H9 (cell line): ENCODE results near the gene KCNC2. TPM values are rescaled to one million over a fixed set of nuclear protein-coding genes. Genes with fewer than 3 reads are reported as not detected.

ENCODE experiments used
- DNase-seq: peaks from one replicate; pipeline ENCODE4 v3.0.0-alpha.2; 2017
- H2AFZ ChIP-seq: one replicate; pipeline ENCODE4 v1.6.1; 2013; ENCODE audit warnings: mild to moderate bottlenecking, low read length, control low read depth, moderate library complexity
- H2AK5ac ChIP-seq: 2 replicates; pipeline ENCODE4 v1.6.1; 2013; ENCODE audit warnings: low read length, control low read depth, mixed read lengths; ENCODE audit not compliant: insufficient read length
- H2BK120ac ChIP-seq: one replicate; pipeline ENCODE4 v1.6.1; 2013; ENCODE audit warnings: low read depth, mild to moderate bottlenecking, low read length, control low read depth, inconsistent platforms; ENCODE audit not compliant: poor library complexity, severe bottlenecking
- H2BK12ac ChIP-seq: 2 replicates; pipeline ENCODE4 v1.6.1; 2013; ENCODE audit warnings: low read length, control low read depth, mixed read lengths, low read depth; ENCODE audit not compliant: insufficient read length
- H2BK15ac ChIP-seq: 2 replicates; pipeline ENCODE4 v1.6.1; 2013; ENCODE audit warnings: low read depth, low read length, control low read depth
- H2BK20ac ChIP-seq: one replicate; pipeline ENCODE4 v1.6.1; 2013; ENCODE audit warnings: low read depth, mild to moderate bottlenecking, low read length, control low read depth, inconsistent platforms; ENCODE audit not compliant: poor library complexity, severe bottlenecking
- H2BK5ac ChIP-seq: 2 replicates; pipeline ENCODE4 v1.6.1; 2013; ENCODE audit warnings: low read length, control low read depth, mixed read lengths; ENCODE audit not compliant: insufficient read length
- H3K14ac ChIP-seq: 2 replicates; pipeline ENCODE4 v1.6.1; 2013; ENCODE audit warnings: low read length, control low read depth; ENCODE audit not compliant: insufficient read depth
- H3K18ac ChIP-seq: 2 replicates; pipeline ENCODE4 v1.6.1; 2013; ENCODE audit warnings: low read depth, mild to moderate bottlenecking, mixed read lengths, low read length, control low read depth; ENCODE audit not compliant: insufficient read length
- H3K23ac ChIP-seq: 2 replicates; pipeline ENCODE4 v1.6.1; 2013; ENCODE audit warnings: low read length, control low read depth, mixed read lengths, low read depth; ENCODE audit not compliant: insufficient read length
- H3K23me2 ChIP-seq: 2 replicates; pipeline ENCODE4 v1.6.1; 2013; ENCODE audit warnings: low read depth, mild to moderate bottlenecking, mixed read lengths, low read length, control low read depth; ENCODE audit not compliant: insufficient read length, poor library complexity, severe bottlenecking
- H3K27ac ChIP-seq: 2 replicates; pipeline ENCODE4 v1.5.1; 2013; ENCODE audit warnings: low read length, control low read depth, mixed read lengths, low read depth; ENCODE audit not compliant: insufficient read length
- H3K27me3 ChIP-seq: 2 replicates; pipeline ENCODE4 v1.6.1; 2013; ENCODE audit warnings: low read length, control low read depth, inconsistent platforms; ENCODE audit not compliant: insufficient read depth
- H3K4ac ChIP-seq: 2 replicates; pipeline ENCODE4 v1.6.1; 2013; ENCODE audit warnings: low read depth, mild to moderate bottlenecking, control low read depth, inconsistent platforms, low read length, moderate library complexity
- H3K4me1 ChIP-seq: 2 replicates; pipeline ENCODE4 v1.6.1; 2013; ENCODE audit warnings: low read length, control low read depth, inconsistent platforms; ENCODE audit not compliant: insufficient read depth
- H3K4me2 ChIP-seq: 2 replicates; pipeline ENCODE4 v1.6.1; 2013; ENCODE audit warnings: low read length, control low read depth, mixed read lengths; ENCODE audit not compliant: insufficient read length, insufficient read depth
- H3K56ac ChIP-seq: 2 replicates; pipeline ENCODE4 v1.6.1; 2013; ENCODE audit warnings: low read depth, mild to moderate bottlenecking, mixed read lengths, low read length, control low read depth; ENCODE audit not compliant: insufficient read length
- H3K79me1 ChIP-seq: 2 replicates; pipeline ENCODE4 v1.6.1; 2013; ENCODE audit warnings: low read depth, mild to moderate bottlenecking, moderate library complexity, low read length, control low read depth, inconsistent platforms; ENCODE audit not compliant: insufficient read depth, poor library complexity, severe bottlenecking
- H3K79me2 ChIP-seq: 2 replicates; pipeline ENCODE4 v1.6.1; 2013; ENCODE audit warnings: low read length, control low read depth, inconsistent platforms; ENCODE audit not compliant: insufficient read depth
- H3K9ac ChIP-seq: 2 replicates; pipeline ENCODE4 v1.6.1; 2013; ENCODE audit warnings: low read length, control low read depth, mixed read lengths; ENCODE audit not compliant: insufficient read length; ENCODE audit errors: extremely low read depth
- H3K9me3 ChIP-seq: one replicate; pipeline ENCODE4 v1.6.1; 2013; ENCODE audit warnings: low read depth, low read length, inconsistent platforms; ENCODE audit not compliant: control insufficient read depth
- H3T11ph ChIP-seq: one replicate; pipeline ENCODE4 v1.6.1; 2013; ENCODE audit warnings: mild to moderate bottlenecking, low read length, control low read depth, inconsistent platforms
- H4K20me1 ChIP-seq: one replicate; pipeline ENCODE4 v1.6.1; 2013; ENCODE audit not compliant: control insufficient read depth, insufficient read length, insufficient read depth
- H4K5ac ChIP-seq: 2 replicates; pipeline ENCODE4 v1.6.1; 2013; ENCODE audit warnings: low read depth, mild to moderate bottlenecking, mixed read lengths, low read length, control low read depth; ENCODE audit not compliant: insufficient read length
- H4K8ac ChIP-seq: replicated peaks from 2 replicates; pipeline ENCODE4 v1.6.1; 2013; ENCODE audit warnings: low read length, control low read depth, mixed read lengths, low read depth; ENCODE audit not compliant: insufficient read length
- H4K91ac ChIP-seq: 2 replicates; pipeline ENCODE4 v1.6.1; 2013; ENCODE audit warnings: low read depth, mild to moderate bottlenecking, moderate library complexity, mixed read lengths, low read length, control low read depth; ENCODE audit not compliant: insufficient read length
- H3K27ac Mint-ChIP-seq, 3 experiments: 2 replicates in 2 of 3; 3 replicates in 1 of 3; pipeline ENCODE4 v1.8.0; 2020 to 2021; ENCODE audit warnings: mixed read lengths in 3 of 3, mild to moderate bottlenecking in 1 of 3, moderate library complexity in 1 of 3
- H3K27me3 Mint-ChIP-seq: 2 replicates; pipeline ENCODE4 v1.8.0; 2021; ENCODE audit warnings: low read depth, mild to moderate bottlenecking, moderate library complexity, mixed read lengths
- H3K36me3 Mint-ChIP-seq, 3 experiments: 2 replicates in 2 of 3; 3 replicates in 1 of 3; pipeline ENCODE4 v1.8.0; 2020 to 2021; ENCODE audit warnings: low read depth in 3 of 3, mixed read lengths in 3 of 3; ENCODE audit not compliant: insufficient read depth in 1 of 3
- H3K4me1 Mint-ChIP-seq, 2 experiments: 2 replicates each; pipeline ENCODE4 v1.8.0; 2020; ENCODE audit warnings: mixed read lengths in 2 of 2
- H3K4me3 Mint-ChIP-seq, 2 experiments: 2 replicates in 1 of 2; 3 replicates in 1 of 2; pipeline ENCODE4 v1.8.0; 2020 to 2021; ENCODE audit warnings: mild to moderate bottlenecking in 2 of 2, mixed read lengths in 2 of 2, moderate library complexity in 1 of 2
- H3K9me3 Mint-ChIP-seq, 2 experiments: 2 replicates in 1 of 2; 3 replicates in 1 of 2; pipeline ENCODE4 v1.8.0; 2020; ENCODE audit warnings: mild to moderate bottlenecking in 2 of 2, mixed read lengths in 2 of 2, moderate library complexity in 1 of 2
- WGBS: extraction: QIAGEN DNeasy Blood & Tissue Kit; methylation state at CpG from one replicate; pipeline ENCODE4 v1.1.7; 2013; ENCODE audit warnings: missing lambda C conversion rate, low lambda C conversion rate, mixed read lengths; ENCODE audit not compliant: insufficient read length; ENCODE audit errors: extremely low coverage; 5-methylcytosine and 5-hydroxymethylcytosine counted together
- total RNA-seq: library from RNA; stranded (reverse); gene quantifications from 2 replicates; pipeline ENCODE4 v1.2.1, GENCODE V29; 2021
- TF ChIP-seq, protein P1 (sequence below): fragments of 200-600 bp; sonication (generic); conservative IDR thresholded peaks from 3 replicates; pipeline ENCODE4 v1.8.0; 2021; ENCODE audit warnings: antibody characterized with exemption, mild to moderate bottlenecking

Gene KCNC2
- total RNA-seq, 1 experiment from 2014 or later: not detected

DNA sequence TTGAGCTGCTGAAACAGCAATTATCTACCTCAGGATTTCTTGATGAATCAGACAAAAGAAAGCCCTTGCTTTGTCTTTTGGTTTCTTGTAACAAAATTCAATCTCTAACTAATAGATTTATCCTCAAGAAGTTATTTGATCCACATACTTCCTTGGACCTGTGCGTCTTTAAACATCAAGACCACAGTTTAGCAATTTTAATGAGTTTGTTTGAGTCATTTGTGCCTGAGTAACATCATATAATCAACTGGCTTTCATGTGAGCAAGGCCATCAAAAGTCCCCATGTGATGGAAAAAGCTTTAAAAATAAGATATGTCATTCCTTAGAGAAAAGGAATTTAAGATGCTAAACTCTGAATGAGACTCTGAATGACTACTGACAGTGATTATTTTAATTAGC is 52.3 kb downstream of the KCNC2 start:
- no CpG with 5 or more reads among the region's 1 CpG for WGBS
- no peaks in the 10 kb centered on the region for H4K20me1 ChIP-seq

More for the DNA sequence above, 52.3 kb downstream of the KCNC2 start:
- H3K27ac Mint-ChIP-seq: no peak overlapping the region
- no peak for DNase-seq
- Histone ChIP-seq H3K14ac (no peak overlapping the region), H3K23me2 (no peaks in the 10 kb centered on the region), H3K27me3 (no peaks in the 10 kb centered on the region), H3K79me2 (no peaks in the 10 kb centered on the region), H3T11ph (no peak overlapping the region), H3K56ac (no peak overlapping the region), H3K23ac (no peak overlapping the region), H4K8ac (no peak overlapping the region), H3K9me3 (no peaks in the 10 kb centered on the region), H2BK15ac (no peak overlapping the region), H2BK120ac (no peak overlapping the region), H2BK20ac (no peak overlapping the region), H4K5ac (no peak overlapping the region), H3K9ac (no peak overlapping the region), H3K4me1 (no peaks in the 10 kb centered on the region), H3K18ac (no peak overlapping the region), H3K4me2 (no peak overlapping the region), H3K4ac (no peak overlapping the region), H2BK5ac (no peak overlapping the region), H2BK12ac (no peak overlapping the region), H3K27ac (no peak overlapping the region), H2AK5ac (no peak overlapping the region), H2AFZ (no peak overlapping the region), H3K79me1 (no peaks in the 10 kb centered on the region), H4K91ac (no peak overlapping the region)
- H3K36me3 Mint-ChIP-seq: no peaks in the 10 kb centered on the region
- H3K9me3 Mint-ChIP-seq: no peaks in the 10 kb centered on the region
- TF ChIP-seq, protein P1, sequence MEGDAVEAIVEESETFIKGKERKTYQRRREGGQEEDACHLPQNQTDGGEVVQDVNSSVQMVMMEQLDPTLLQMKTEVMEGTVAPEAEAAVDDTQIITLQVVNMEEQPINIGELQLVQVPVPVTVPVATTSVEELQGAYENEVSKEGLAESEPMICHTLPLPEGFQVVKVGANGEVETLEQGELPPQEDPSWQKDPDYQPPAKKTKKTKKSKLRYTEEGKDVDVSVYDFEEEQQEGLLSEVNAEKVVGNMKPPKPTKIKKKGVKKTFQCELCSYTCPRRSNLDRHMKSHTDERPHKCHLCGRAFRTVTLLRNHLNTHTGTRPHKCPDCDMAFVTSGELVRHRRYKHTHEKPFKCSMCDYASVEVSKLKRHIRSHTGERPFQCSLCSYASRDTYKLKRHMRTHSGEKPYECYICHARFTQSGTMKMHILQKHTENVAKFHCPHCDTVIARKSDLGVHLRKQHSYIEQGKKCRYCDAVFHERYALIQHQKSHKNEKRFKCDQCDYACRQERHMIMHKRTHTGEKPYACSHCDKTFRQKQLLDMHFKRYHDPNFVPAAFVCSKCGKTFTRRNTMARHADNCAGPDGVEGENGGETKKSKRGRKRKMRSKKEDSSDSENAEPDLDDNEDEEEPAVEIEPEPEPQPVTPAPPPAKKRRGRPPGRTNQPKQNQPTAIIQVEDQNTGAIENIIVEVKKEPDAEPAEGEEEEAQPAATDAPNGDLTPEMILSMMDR: no peak
- H3K4me1 Mint-ChIP-seq: no peaks in the 10 kb centered on the region
- H3K4me3 Mint-ChIP-seq: no peak overlapping the region
- peaks cover 2% of the 10 kb centered on the region for H3K27me3 Mint-ChIP-seq
